Lung (tissue), 12 donors: ENCODE results near the gene IDH2. TPM values are rescaled to one million over a fixed set of nuclear protein-coding genes. Genes with fewer than 3 reads are reported as not detected.
"Not testable (repeated sequence)": the region's sequence is repeated elsewhere in the genome, so short reads cannot be mapped to it uniquely, and the experiment has no call there.

Source experiments
- ATAC-seq: fragments of 200-7000 bp; cut with Tn5 transposase; one replicate; pipeline ENCODE4 v1.9.1; 2020; ENCODE audit warnings: moderate number of reproducible peaks; ENCODE audit not compliant: insufficient read depth, low FRiP score
- DNase-seq, 3 donors: peaks; one replicate each; pipeline ENCODE4 v3.0.0-alpha.2; 2013 to 2017
- H3K27ac ChIP-seq, 2 donors: one replicate each; pipeline ENCODE4 v1.5.1; 2013; ENCODE audit warnings: mild to moderate bottlenecking in 2 of 2, moderate library complexity in 2 of 2, control low read depth in 1 of 2, inconsistent platforms in 1 of 2, low read depth in 1 of 2, low read length in 1 of 2
- H3K27me3 ChIP-seq, 3 donors: one replicate each; pipeline ENCODE4 v1.5.1; 2013; ENCODE audit warnings: low read length in 2 of 3; ENCODE audit not compliant: control insufficient read depth in 3 of 3, insufficient read depth in 3 of 3
- H3K36me3 ChIP-seq, 4 donors: one replicate each; pipeline ENCODE4 v1.5.1; 2013; ENCODE audit warnings: low read length in 4 of 4, mild to moderate bottlenecking in 1 of 4, moderate library complexity in 1 of 4; ENCODE audit not compliant: control insufficient read depth in 4 of 4, insufficient read depth in 4 of 4
- H3K4me1 ChIP-seq, 5 donors: one replicate each; pipeline ENCODE4 v1.5.1; 2013; ENCODE audit warnings: low read length in 5 of 5, mild to moderate bottlenecking in 2 of 5, moderate library complexity in 1 of 5; ENCODE audit not compliant: control insufficient read depth in 5 of 5, insufficient read depth in 5 of 5
- H3K4me3 ChIP-seq: one replicate; pipeline ENCODE4 v1.5.1; 2013; ENCODE audit warnings: mild to moderate bottlenecking, control low read depth, moderate library complexity
- H3K9ac ChIP-seq, 2 donors: one replicate each; pipeline ENCODE4 v1.5.1; 2013; ENCODE audit warnings: low read length in 2 of 2, control low read depth in 1 of 2; ENCODE audit not compliant: insufficient read depth in 1 of 2
- H3K9me3 ChIP-seq, 4 donors: one replicate each; pipeline ENCODE4 v1.5.1; 2013; ENCODE audit warnings: low read length in 3 of 4, mild to moderate bottlenecking in 1 of 4, moderate library complexity in 1 of 4; ENCODE audit not compliant: control insufficient read depth in 4 of 4, insufficient read depth in 3 of 4
- CTCF ChIP-seq: IDR thresholded peaks from 2 replicates; pipeline ENCODE4 v1.5.1; 2012; ENCODE audit warnings: mild to moderate bottlenecking; ENCODE audit errors: control extremely low read depth, extremely low read depth
- WGBS, 2 donors: extraction: QIAGEN DNeasy Blood & Tissue Kit; methylation state at CpG; one replicate each; pipeline ENCODE4 v1.1.7; 2013; 5-methylcytosine and 5-hydroxymethylcytosine counted together
- polyA plus RNA-seq, 2 donors: library from polyadenylated mRNA; stranded (reverse); fragments of 200-250 nt; gene quantifications; one replicate each; pipeline ENCODE4 v1.2.1, GENCODE V29; 2013
- total RNA-seq, 2 donors: library from RNA; depleted of rRNA in 1 of 2; stranded (reverse); fragments of >200 nt in 1 of 2; gene quantifications; one replicate each; pipeline ENCODE4 v1.2.1, GENCODE V29; 2014 to 2021
- donor health status: control.
- donor health status: control.
- donor health status: Bipolar disorder and iron deficiency.
- donor health status: healthy.
- donor health status: DM: yes; HTN: yes; CAD: no.

IDH2 gene
- total and polyA plus RNA-seq, 4 donors = 52.0 to 85.8 (median 72.3) TPM

GRCh38 chr15:90071220-90071807, 31.0 kb downstream of the IDH2 start:
- DNase-seq (peak; percentile 83 to 90 (median 89)), ATAC-seq (peak; percentile 54)
- no peaks in the 10 kb centered on the region for H3K27me3 ChIP-seq
- H3K27ac ChIP-seq = no peak overlapping the region
- peak; percentile 85 for TF ChIP-seq CTCF
- peaks cover 0 to 42% (median 34%) of the 10 kb centered on the region in 4 donors for H3K36me3 ChIP-seq
- peaks cover 0 to 6% (median 0%) of the 10 kb centered on the region in 5 donors for H3K4me1 ChIP-seq
- H3K9me3 ChIP-seq = no peaks in the 10 kb centered on the region
- no peak overlapping the region for H3K9ac ChIP-seq
- 44 to 45% methylated on average over 5 of the region's 5 CpGs for WGBS, 2 donors
- no peak overlapping the region for H3K4me3 ChIP-seq

GRCh38 chr15:90070623-90071022, 31.6 kb downstream of the IDH2 start:
- ATAC-seq, H3K9ac ChIP-seq, H3K27me3 ChIP-seq, DNase-seq, H3K4me1 ChIP-seq, H3K27ac ChIP-seq, H3K9me3 ChIP-seq, H3K4me3 ChIP-seq: not testable (repeated sequence)
- peaks cover 0 to 36% (median 29%) of the 10 kb centered on the region in 4 donors for H3K36me3 ChIP-seq
- 92 to 95% methylated on average over 2 of the region's 2 CpGs for WGBS, 2 donors

- no peaks in the 10 kb centered on the region for H3K9me3 ChIP-seq
- no peak overlapping the region for H3K4me3 ChIP-seq
- WGBS, 2 donors = 92 to 95% methylated on average over 37 of the region's 37 CpGs
- no peak for TF ChIP-seq CTCF
- ATAC-seq = no peak
- no peak for DNase-seq
- H3K4me1 ChIP-seq = peaks cover 3 to 26% (median 11%) of the 10 kb centered on the region in 5 donors
- H3K27ac ChIP-seq = no peak overlapping the region
- H3K9ac ChIP-seq = no peak overlapping the region
- H3K27me3 ChIP-seq = no peaks in the 10 kb centered on the region
- H3K36me3 ChIP-seq = peaks cover 0 to 26% (median 16%) of the 10 kb centered on the region in 4 donors
These were observed 34.2 kb downstream of the IDH2 start for GRCh38 chr15:90067953-90068606.

- Histone ChIP-seq H3K27me3 (no peaks in the 10 kb centered on the region), H3K9ac (no peak overlapping the region), H3K36me3 (peaks cover 0 to 19% (median 13%) of the 10 kb centered on the region in 4 donors), H3K9me3 (no peaks in the 10 kb centered on the region), H3K4me3 (no peak overlapping the region), H3K4me1 (peaks cover 3 to 34% (median 19%) of the 10 kb centered on the region in 5 donors), H3K27ac (peak overlapping the region in 1 of 2 donors; percentile 32)
- 95 to 97% methylated on average over 53 to 55 of the region's 55 CpGs for WGBS, 2 donors
- DNase-seq (no peak), ATAC-seq (no peak)
- TF ChIP-seq CTCF = no peak
These were observed 34.9 kb downstream of the IDH2 start for GRCh38 chr15:90067181-90067952.
